Caco-2 (cell line): ENCODE measurements around the gene CTNNAL1. TPM values are rescaled to one million over a fixed set of nuclear protein-coding genes. Genes with fewer than 3 reads are reported as not detected.

Source experiments
- BruUV-seq: library from RNA; stranded (reverse); fragments of 400-500 nt; replicated peaks from 2 replicates; lab custom pipeline; 2021; lab: Mats Ljungman, UMichigan
- CTCF ChIA-PET: fragments of 300-600 bp; sonication (Branson Sonifier 250); formaldehyde crosslinking; loops from one replicate; lab custom pipeline; 2022; ENCODE audit warnings: antibody characterized with exemption; lab: Charles Lee
- POLR2A ChIA-PET: fragments of 300-600 bp; sonication (Branson Sonifier 250); formaldehyde crosslinking; loops from one replicate; lab custom pipeline; 2022; ENCODE audit warnings: antibody characterized with exemption; lab: Charles Lee
- DNase-seq, 2 experiments: peaks; one replicate each; pipeline versions ENCODE4 v3.0.0 to v3.0.0-alpha.2; 2020 to 2022
- H3K27me3 ChIP-seq: replicated peaks from 2 replicates; pipeline ENCODE4 v1.6.0; 2011; ENCODE audit warnings: low read length; ENCODE audit not compliant: control insufficient read depth, insufficient read depth
- H3K36me3 ChIP-seq: 2 replicates; pipeline ENCODE4 v1.5.1; 2011; ENCODE audit warnings: low read length; ENCODE audit not compliant: control insufficient read depth, insufficient read depth
- H3K4me1 ChIP-seq: fragments of 250-450 bp; sonication (Bioruptor Pico); 2 replicates; pipeline ENCODE4 v1.5.1; 2020; ENCODE audit warnings: mild to moderate bottlenecking
- H3K4me3 ChIP-seq: 2 replicates; pipeline ENCODE4 v1.5.1; 2011; ENCODE audit warnings: low read depth, mild to moderate bottlenecking, control low read depth, low read length
- H3K9me3 ChIP-seq: fragments of 250-450 bp; sonication (Bioruptor Pico); 2 replicates; pipeline ENCODE4 v1.5.1; 2020; ENCODE audit warnings: mild to moderate bottlenecking, moderate library complexity
- H3K27ac Mint-ChIP-seq: one replicate; pipeline ENCODE4 v1.8.0; 2022; ENCODE audit warnings: mixed read lengths; ENCODE audit not compliant: unreplicated experiment
- H3K27me3 Mint-ChIP-seq: one replicate; pipeline ENCODE4 v1.8.0; 2022; ENCODE audit warnings: mixed read lengths; ENCODE audit not compliant: insufficient read depth, unreplicated experiment
- H3K36me3 Mint-ChIP-seq: one replicate; pipeline ENCODE4 v1.8.0; 2022; ENCODE audit warnings: mild to moderate bottlenecking, mixed read lengths; ENCODE audit not compliant: insufficient read depth, unreplicated experiment
- H3K4me1 Mint-ChIP-seq: one replicate; pipeline ENCODE4 v1.8.0; 2022; ENCODE audit warnings: low read depth, mixed read lengths; ENCODE audit not compliant: unreplicated experiment
- H3K4me3 Mint-ChIP-seq: one replicate; pipeline ENCODE4 v1.8.0; 2022; ENCODE audit warnings: mild to moderate bottlenecking, moderate library complexity, mixed read lengths; ENCODE audit not compliant: unreplicated experiment
- H3K9me3 Mint-ChIP-seq: one replicate; pipeline ENCODE4 v1.8.0; 2022; ENCODE audit warnings: mixed read lengths; ENCODE audit not compliant: unreplicated experiment
- CTCF ChIP-seq, 2 experiments: fragments of 200-600 bp in 1 of 2; IDR thresholded peaks; 1 replicate in 1 of 2; 2 replicates in 1 of 2; pipeline versions ENCODE4 v1.5.1 to v1.8.0; 2011 to 2022; ENCODE audit warnings: antibody characterized with exemption in 1 of 2, control low read depth in 1 of 2, inconsistent platforms in 1 of 2, low read depth in 1 of 2, low read length in 1 of 2, mild to moderate bottlenecking in 1 of 2, moderate library complexity in 1 of 2; ENCODE audit not compliant: insufficient read depth in 1 of 2, severe bottlenecking in 1 of 2, unreplicated experiment in 1 of 2
- intact Hi-C: fragments of 100-400 bp; cut with micrococcal nuclease; formaldehyde crosslinking; loops from one replicate; pipeline ENCODE4 v1.10.0; 2022; ENCODE audit not compliant: unreplicated experiment
- total RNA-seq: library from RNA; stranded (reverse); gene quantifications from 2 replicates; pipeline ENCODE4 v1.2.3, GENCODE V29; 2022

CTNNAL1 gene
- total RNA-seq, 1 experiment from 2014 or later: 107 TPM

- Histone ChIP-seq H3K27me3 (no peaks in the 10 kb centered on the region), H3K9me3 (no peaks in the 10 kb centered on the region), H3K36me3 (peaks cover 2% of the 10 kb centered on the region), H3K4me3 (no peak overlapping the region), H3K4me1 (no peaks in the 10 kb centered on the region)
- no peaks in the 10 kb centered on the region for H3K4me1 Mint-ChIP-seq
- no peak overlapping the region for H3K27ac Mint-ChIP-seq
- no TSS peak for BruUV-seq
- H3K36me3 Mint-ChIP-seq: peaks cover 53% of the 10 kb centered on the region
- no peak for TF ChIP-seq CTCF (IDR thresholded peaks at IDR 0.05; ENCODE audit: insufficient read depth in 1 of 2, low read depth in 1 of 2, low read length in 1 of 2, severe bottlenecking in 1 of 2, unreplicated experiment in 1 of 2)
- no peak for DNase-seq
- ChIA-PET POLR2A (no interaction called here), CTCF (no interaction called here)
- no peaks in the 10 kb centered on the region for H3K27me3 Mint-ChIP-seq
- peaks cover 9% of the 10 kb centered on the region for H3K9me3 Mint-ChIP-seq
- no peak overlapping the region for H3K4me3 Mint-ChIP-seq
- intact Hi-C loops: no loop called here
Observed at GRCh38 chr9:108967916-108968315, 45.4 kb downstream of the CTNNAL1 start.

GRCh38 chr9:108963459-108964143 is 49.7 kb downstream of the CTNNAL1 start:
- H3K36me3 Mint-ChIP-seq: peaks cover 49% of the 10 kb centered on the region
- H3K4me3 ChIP-seq: no peak overlapping the region
- intact Hi-C loops: no loop called here
- DNase-seq: no peak
- no peak for TF ChIP-seq CTCF (IDR thresholded peaks at IDR 0.05; ENCODE audit: insufficient read depth in 1 of 2, low read depth in 1 of 2, low read length in 1 of 2, severe bottlenecking in 1 of 2, unreplicated experiment in 1 of 2)
- no peak overlapping the region for H3K27ac Mint-ChIP-seq
- H3K9me3 Mint-ChIP-seq: no peaks in the 10 kb centered on the region
- H3K4me1 Mint-ChIP-seq: no peaks in the 10 kb centered on the region
- no peaks in the 10 kb centered on the region for H3K9me3 ChIP-seq
- H3K27me3 Mint-ChIP-seq: no peaks in the 10 kb centered on the region
- no peaks in the 10 kb centered on the region for H3K36me3 ChIP-seq
- CTCF ChIA-PET: no interaction called here
- POLR2A ChIA-PET: no interaction called here
- H3K4me1 ChIP-seq: no peaks in the 10 kb centered on the region
- no peaks in the 10 kb centered on the region for H3K27me3 ChIP-seq
- no peak overlapping the region for H3K4me3 Mint-ChIP-seq
- BruUV-seq: no TSS peak

- H3K4me1 ChIP-seq: no peaks in the 10 kb centered on the region
- H3K27ac Mint-ChIP-seq: no peak overlapping the region
- CTCF ChIA-PET: no interaction called here
Observed at GRCh38 chr9:108961151-108961550, 52.1 kb downstream of the CTNNAL1 start.

More at GRCh38 chr9:108961151-108961550, 52.1 kb downstream of the CTNNAL1 start:
- H3K4me1 Mint-ChIP-seq: no peaks in the 10 kb centered on the region
- BruUV-seq: no TSS peak
- no peaks in the 10 kb centered on the region for H3K27me3 Mint-ChIP-seq
- TF ChIP-seq CTCF (IDR thresholded peaks at IDR 0.05; ENCODE audit: insufficient read depth in 1 of 2, low read depth in 1 of 2, low read length in 1 of 2, severe bottlenecking in 1 of 2, unreplicated experiment in 1 of 2): no peak
- DNase-seq: no peak
- H3K36me3 Mint-ChIP-seq: peaks cover 45% of the 10 kb centered on the region
- no peaks in the 10 kb centered on the region for H3K27me3 ChIP-seq
- H3K4me3 ChIP-seq: no peak overlapping the region
- intact Hi-C loops: no loop called here
- no peaks in the 10 kb centered on the region for H3K9me3 ChIP-seq
- POLR2A ChIA-PET: no interaction called here
- H3K9me3 Mint-ChIP-seq: no peaks in the 10 kb centered on the region
- H3K36me3 ChIP-seq: no peaks in the 10 kb centered on the region; the same call in 1 of the 2 replicates
- no peak overlapping the region for H3K4me3 Mint-ChIP-seq
